SK-N-DZ (cell line): ENCODE results near the gene HOMER1.

Experiments used
- small RNA-seq, 2 experiments: library from RNA; depleted of rRNA; stranded (forward); fragments of <200 nt; gene quantifications; one replicate each; pipeline ENCODE3, GENCODE V24; 2014

HOMER1 gene

Small RNAs within 50 kb of the gene (small RNA-seq; reads per million reads assigned to genes)
- 0 reads per million in 2 experiments for gene RF00019
